Measurements from ENCODE around the gene OPN3. TPM values are rescaled to one million over a fixed set of nuclear protein-coding genes. Genes with fewer than 3 reads are reported as not detected.
A peak's percentile ranks its signal among the peaks of the same experiment; 100 is the strongest.

The OPN3 gene
- total RNA-seq, 1 donor, result 5.1 TPM

DNA sequence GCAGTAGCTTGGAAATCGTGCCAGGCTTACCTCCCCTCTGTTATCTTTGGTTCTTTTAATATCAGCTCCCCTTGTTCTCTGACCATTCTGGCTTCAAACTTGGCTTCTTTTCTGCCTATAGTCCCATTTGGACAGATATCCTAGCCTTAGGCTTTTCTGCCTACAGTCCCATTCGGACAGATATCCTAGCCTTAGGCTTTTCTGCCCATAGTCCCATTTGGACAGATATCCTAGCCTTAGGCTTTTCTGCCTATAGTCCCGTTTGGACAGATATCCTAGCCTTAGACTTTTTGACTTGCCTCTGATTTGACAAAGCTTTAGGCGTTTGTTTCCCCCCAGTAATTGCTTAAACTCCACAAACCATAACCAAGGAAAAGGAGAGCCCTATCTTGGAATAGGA, 25.6 kb downstream of the OPN3 start:
- Histone ChIP-seq H3K4me3 (ENCODE audit: insufficient read depth, low read length) (no peak overlapping the region), H3K27me3 (ENCODE audit: insufficient read depth, low read length) (no peaks in the 10 kb centered on the region), H3K79me2 (ENCODE audit: insufficient read depth, low read length) (no peaks in the 10 kb centered on the region), H3K4me1 (ENCODE audit: insufficient read depth, low read length) (peaks cover 31% of the 10 kb centered on the region), H2AFZ (ENCODE audit: low read length) (no peak overlapping the region), H4K20me1 (ENCODE audit: insufficient read depth, low read length) (no peaks in the 10 kb centered on the region), H3K36me3 (ENCODE audit: insufficient read depth, low read length) (no peaks in the 10 kb centered on the region), H3K4me2 (ENCODE audit: insufficient read depth, low read length) (no peak overlapping the region), H3K27ac (ENCODE audit: low read depth, low read length) (peak overlapping the region; percentile 44), H3K9me3 (ENCODE audit: low read depth, low read length) (no peaks in the 10 kb centered on the region)
- no peak for DNase-seq (ENCODE audit: insufficient read length, low spot score, missing footprints)
- TF ChIP-seq, protein P1, sequence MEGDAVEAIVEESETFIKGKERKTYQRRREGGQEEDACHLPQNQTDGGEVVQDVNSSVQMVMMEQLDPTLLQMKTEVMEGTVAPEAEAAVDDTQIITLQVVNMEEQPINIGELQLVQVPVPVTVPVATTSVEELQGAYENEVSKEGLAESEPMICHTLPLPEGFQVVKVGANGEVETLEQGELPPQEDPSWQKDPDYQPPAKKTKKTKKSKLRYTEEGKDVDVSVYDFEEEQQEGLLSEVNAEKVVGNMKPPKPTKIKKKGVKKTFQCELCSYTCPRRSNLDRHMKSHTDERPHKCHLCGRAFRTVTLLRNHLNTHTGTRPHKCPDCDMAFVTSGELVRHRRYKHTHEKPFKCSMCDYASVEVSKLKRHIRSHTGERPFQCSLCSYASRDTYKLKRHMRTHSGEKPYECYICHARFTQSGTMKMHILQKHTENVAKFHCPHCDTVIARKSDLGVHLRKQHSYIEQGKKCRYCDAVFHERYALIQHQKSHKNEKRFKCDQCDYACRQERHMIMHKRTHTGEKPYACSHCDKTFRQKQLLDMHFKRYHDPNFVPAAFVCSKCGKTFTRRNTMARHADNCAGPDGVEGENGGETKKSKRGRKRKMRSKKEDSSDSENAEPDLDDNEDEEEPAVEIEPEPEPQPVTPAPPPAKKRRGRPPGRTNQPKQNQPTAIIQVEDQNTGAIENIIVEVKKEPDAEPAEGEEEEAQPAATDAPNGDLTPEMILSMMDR (IDR thresholded peaks at IDR 0.05; ENCODE audit: extremely low read depth, low read depth, low read length), result no peak

DNA sequence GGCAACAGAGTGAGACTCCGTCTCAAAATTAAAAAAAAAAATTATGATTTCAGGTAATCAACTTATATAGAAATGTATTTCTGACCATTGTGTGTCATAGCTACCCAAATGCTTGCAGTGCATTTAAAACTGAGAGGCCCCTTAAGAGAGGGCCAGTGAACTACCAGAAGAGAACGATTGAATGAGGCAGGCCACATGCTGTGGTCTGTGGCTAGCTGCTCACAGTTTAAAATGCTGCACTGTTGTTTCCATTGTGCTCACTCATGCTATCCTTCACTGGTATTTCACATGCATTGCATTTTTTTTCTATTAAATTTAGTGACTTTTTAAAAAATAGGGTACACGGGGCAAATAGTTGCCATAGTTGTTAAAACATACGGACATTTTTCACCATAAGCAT, 26.0 kb downstream of the OPN3 start:
- H3K4me3 ChIP-seq (ENCODE audit: insufficient read depth, low read length), result no peak overlapping the region
- TF ChIP-seq, protein P1 (IDR thresholded peaks at IDR 0.05; ENCODE audit: extremely low read depth, low read depth, low read length), result no peak
- no peaks in the 10 kb centered on the region for H3K9me3 ChIP-seq (ENCODE audit: low read depth, low read length)
- no peaks in the 10 kb centered on the region for H3K27me3 ChIP-seq (ENCODE audit: insufficient read depth, low read length)
- H3K79me2 ChIP-seq (ENCODE audit: insufficient read depth, low read length), result no peaks in the 10 kb centered on the region
- no peak overlapping the region for H3K4me2 ChIP-seq (ENCODE audit: insufficient read depth, low read length)
- no peak for DNase-seq (ENCODE audit: insufficient read length, low spot score, missing footprints)
- peak overlapping the region; percentile 44 for H3K27ac ChIP-seq (ENCODE audit: low read depth, low read length)
- no peak overlapping the region for H2AFZ ChIP-seq (ENCODE audit: low read length)
- H3K4me1 ChIP-seq (ENCODE audit: insufficient read depth, low read length), result peaks cover 33% of the 10 kb centered on the region
- H3K36me3 ChIP-seq (ENCODE audit: insufficient read depth, low read length), result no peaks in the 10 kb centered on the region
- no peaks in the 10 kb centered on the region for H4K20me1 ChIP-seq (ENCODE audit: insufficient read depth, low read length)

DNA sequence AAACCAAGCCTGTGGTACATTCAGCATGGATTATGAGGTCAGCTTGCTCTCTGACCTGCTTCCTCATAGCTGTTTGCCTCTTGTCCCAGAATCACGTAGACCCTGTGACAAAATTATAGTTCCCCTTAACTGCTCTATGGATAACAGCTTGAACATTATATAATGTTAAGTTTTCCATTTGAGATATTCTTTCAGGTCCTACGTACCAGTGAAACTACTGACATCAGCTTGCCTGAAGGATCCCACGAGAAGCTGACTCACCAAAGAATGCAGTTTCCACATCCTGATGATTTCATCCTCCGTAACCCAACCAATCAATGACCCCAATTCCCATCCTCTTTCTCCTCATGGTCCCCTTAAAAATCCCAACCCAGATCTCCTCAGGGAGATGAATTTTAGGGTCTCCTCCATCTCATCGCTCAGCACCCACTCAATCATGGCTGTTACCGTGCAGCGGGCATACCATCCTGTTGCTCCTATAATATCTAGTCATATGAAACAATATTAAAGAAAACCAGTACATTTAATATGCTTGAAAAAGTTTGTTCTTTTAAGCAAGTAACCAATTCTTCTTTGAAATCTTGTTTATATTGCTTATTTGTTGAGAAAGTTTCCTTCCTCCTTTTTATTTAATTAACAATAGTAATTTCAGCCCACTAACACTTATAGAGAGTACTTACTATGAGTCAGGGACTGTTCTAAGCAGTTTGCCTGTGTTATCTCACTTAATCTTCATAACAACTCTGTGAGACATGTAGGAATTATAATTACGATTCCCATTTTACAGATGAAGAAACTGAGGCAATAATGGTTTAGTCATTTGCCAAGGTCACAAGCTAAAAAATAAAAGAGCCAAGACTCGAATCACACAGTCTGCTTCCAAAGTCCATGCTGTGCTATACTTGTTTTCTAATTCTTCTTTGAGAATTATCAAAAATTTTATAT, 27.4 kb downstream of the OPN3 start:
- H3K27me3 ChIP-seq (ENCODE audit: insufficient read depth, low read length), result no peaks in the 10 kb centered on the region
- peak overlapping the region; percentile 91 for H3K27ac ChIP-seq (ENCODE audit: low read depth, low read length)
- peak overlapping the region; percentile 62 for H3K4me2 ChIP-seq (ENCODE audit: insufficient read depth, low read length)
- no peak for DNase-seq (ENCODE audit: insufficient read length, low spot score, missing footprints)
- H3K9me3 ChIP-seq (ENCODE audit: low read depth, low read length), result no peaks in the 10 kb centered on the region
- TF ChIP-seq, protein P1 (IDR thresholded peaks at IDR 0.05; ENCODE audit: extremely low read depth, low read depth, low read length), result no peak
- H2AFZ ChIP-seq (ENCODE audit: low read length), result peak overlapping the region; percentile 38
- H3K4me3 ChIP-seq (ENCODE audit: insufficient read depth, low read length), result no peak overlapping the region
- no peaks in the 10 kb centered on the region for H4K20me1 ChIP-seq (ENCODE audit: insufficient read depth, low read length)
- H3K36me3 ChIP-seq (ENCODE audit: insufficient read depth, low read length), result no peaks in the 10 kb centered on the region
- H3K79me2 ChIP-seq (ENCODE audit: insufficient read depth, low read length), result no peaks in the 10 kb centered on the region
- H3K4me1 ChIP-seq (ENCODE audit: insufficient read depth, low read length), result peaks cover 46% of the 10 kb centered on the region

DNA sequence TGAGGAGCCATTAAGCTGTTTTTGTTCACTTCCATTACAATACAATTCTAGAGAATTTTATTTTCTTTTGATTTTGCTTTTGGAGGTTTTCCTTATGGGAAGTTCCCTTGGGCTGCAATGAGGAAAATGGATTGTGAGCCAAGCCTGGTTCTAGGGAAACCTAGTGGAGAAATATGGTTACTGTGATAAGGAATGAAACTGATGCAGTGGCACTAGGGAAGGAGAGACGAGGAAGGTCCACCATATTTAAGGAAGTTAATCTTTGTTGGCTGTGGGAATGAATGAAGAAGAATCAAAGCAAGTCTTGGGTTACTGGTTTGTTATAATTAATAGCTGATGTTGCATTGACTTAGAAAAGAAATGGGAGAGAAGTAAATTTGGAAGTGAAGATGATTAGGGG, 28.4 kb downstream of the OPN3 start:
- peak overlapping the region; percentile 33 for H2AFZ ChIP-seq (ENCODE audit: low read length)

More for the DNA sequence above, 28.4 kb downstream of the OPN3 start:
- no peak for DNase-seq (ENCODE audit: insufficient read length, low spot score, missing footprints)
- Histone ChIP-seq H4K20me1 (ENCODE audit: insufficient read depth, low read length) (no peaks in the 10 kb centered on the region), H3K79me2 (ENCODE audit: insufficient read depth, low read length) (no peaks in the 10 kb centered on the region), H3K27me3 (ENCODE audit: insufficient read depth, low read length) (no peaks in the 10 kb centered on the region), H3K9me3 (ENCODE audit: low read depth, low read length) (no peaks in the 10 kb centered on the region), H3K4me3 (ENCODE audit: insufficient read depth, low read length) (no peak overlapping the region), H3K36me3 (ENCODE audit: insufficient read depth, low read length) (no peaks in the 10 kb centered on the region), H3K4me1 (ENCODE audit: insufficient read depth, low read length) (peaks cover 50% of the 10 kb centered on the region), H3K27ac (ENCODE audit: low read depth, low read length) (peak overlapping the region; percentile 91), H3K4me2 (ENCODE audit: insufficient read depth, low read length) (no peak overlapping the region)
- TF ChIP-seq, protein P1 (IDR thresholded peaks at IDR 0.05; ENCODE audit: extremely low read depth, low read depth, low read length), result no peak

All from osteoblast (primary cell).